HepG2 (cell line): Measurements from ENCODE around the gene GMPR. TPM values are rescaled to one million over a fixed set of nuclear protein-coding genes. Genes with fewer than 3 reads are reported as not detected.

Source experiments
- ATAC-seq: fragments of 200-7000 bp; cut with Tn5 transposase; 3 replicates; pipeline ENCODE4 v1.9.1; 2020; ENCODE audit warnings: mild to moderate bottlenecking, moderate library complexity
- BruUV-seq: library from RNA; stranded (reverse); fragments of 400-500 nt; replicated peaks from 2 replicates; lab custom pipeline; 2021; lab: Mats Ljungman, UMichigan
- CTCF ChIA-PET: fragments of 300-600 bp; formaldehyde crosslinking; extraction: SDS; loops from one replicate; lab custom pipeline; 2021; ENCODE audit warnings: low total read pairs, inconsistent platforms, low intra/inter-chr PET ratio; lab: Yijun Ruan, JAX
- POLR2A ChIA-PET: fragments of 350-600 bp; sonication (Branson Sonifier 250); formaldehyde crosslinking; loops from one replicate; lab custom pipeline; 2020; ENCODE audit warnings: antibody characterized with exemption, inconsistent platforms; lab: Yijun Ruan, JAX
- DNase-seq: peaks from one replicate; pipeline ENCODE4 v3.0.0-alpha.2; 2015; ENCODE audit warnings: low spot score
- FAIRE-seq: peaks from 3 replicates; lab custom pipeline; 2011; peaks lifted over from hg19 to GRCh38; lab: Jason Lieb, UNC
- H2AFZ ChIP-seq: one replicate; pipeline ENCODE4 v1.6.1; 2011; ENCODE audit warnings: low read length, inconsistent platforms
- H3K27ac ChIP-seq: fragments of 300-600 bp; 3 replicates; pipeline ENCODE4 v1.8.0; 2011; ENCODE audit warnings: mixed run types, mild to moderate bottlenecking, mixed read lengths, low read length, inconsistent platforms; ENCODE audit not compliant: insufficient read depth; ENCODE audit errors: extremely low read length
- H3K27me3 ChIP-seq, 2 experiments: fragments of 200-600 bp in 1 of 2; 2 replicates in 1 of 2; 3 replicates in 1 of 2; pipeline versions ENCODE4 v1.6.0 to v1.8.0; 2011; ENCODE audit warnings: low read length in 2 of 2, mild to moderate bottlenecking in 2 of 2, moderate library complexity in 2 of 2, inconsistent platforms in 1 of 2; ENCODE audit not compliant: insufficient read depth in 2 of 2, control insufficient read depth in 1 of 2
- H3K36me3 ChIP-seq, 2 experiments: fragments of 200-600 bp in 1 of 2; replicated peaks in 1 of 2; 2 replicates in 1 of 2; 3 replicates in 1 of 2; pipeline versions ENCODE4 v1.5.1 to v1.8.0; 2011; ENCODE audit warnings: low read length in 2 of 2, inconsistent platforms in 1 of 2; ENCODE audit not compliant: insufficient read depth in 2 of 2, control insufficient read depth in 1 of 2
- H3K4me1 ChIP-seq: 2 replicates; pipeline ENCODE4 v1.5.1; 2012; ENCODE audit warnings: low read length, inconsistent platforms; ENCODE audit not compliant: insufficient read depth
- H3K4me2 ChIP-seq: 2 replicates; pipeline ENCODE4 v1.6.0; 2011; ENCODE audit warnings: low read depth, low read length, inconsistent platforms
- H3K4me3 ChIP-seq, 3 experiments: fragments of 200-600 bp in 1 of 3; sonication (generic), shearing (Covaris generic) in 1 of 3; replicated peaks in 1 of 3; 2 replicates each; pipeline ENCODE4 v1.5.1; 2011 to 2016; ENCODE audit warnings: low read length in 3 of 3, inconsistent platforms in 2 of 3, low read depth in 2 of 3, mild to moderate bottlenecking in 2 of 3, control low read depth in 1 of 3, mixed read lengths in 1 of 3; ENCODE audit not compliant: insufficient read depth in 1 of 3
- H3K79me2 ChIP-seq: one replicate; pipeline ENCODE4 v1.6.1; 2011; ENCODE audit warnings: low read length, inconsistent platforms; ENCODE audit not compliant: insufficient read depth
- H3K9ac ChIP-seq: 2 replicates; pipeline ENCODE4 v1.6.0; 2011; ENCODE audit warnings: mild to moderate bottlenecking, low read depth, low read length, inconsistent platforms; ENCODE audit not compliant: insufficient read depth
- H3K9me3 ChIP-seq: 2 replicates; pipeline ENCODE4 v1.5.1; 2012; ENCODE audit warnings: mild to moderate bottlenecking, low read length
- H4K20me1 ChIP-seq: 2 replicates; pipeline ENCODE4 v1.6.0; 2011; ENCODE audit warnings: inconsistent platforms, mild to moderate bottlenecking, low read length, moderate library complexity; ENCODE audit not compliant: insufficient read depth
- CAMTA2 ChIP-seq: sonication (generic); formaldehyde crosslinking; IDR thresholded peaks from 2 replicates; pipeline ENCODE4 v1.4.0; 2020; ENCODE audit warnings: mild to moderate bottlenecking, missing genetic modification reagents, borderline replicate concordance
- CHCHD3 ChIP-seq: sonication (generic); formaldehyde crosslinking; IDR thresholded peaks from 2 replicates; pipeline ENCODE4 v1.8.0; 2022; ENCODE audit warnings: mild to moderate bottlenecking, missing genetic modification reagents, moderate library complexity
- CSRNP2 ChIP-seq: sonication (generic); formaldehyde crosslinking; conservative IDR thresholded peaks from 2 replicates; pipeline ENCODE4 v1.8.0; 2022; ENCODE audit warnings: low read depth, missing genetic modification reagents
- GTF3A ChIP-seq: sonication (generic); formaldehyde crosslinking; conservative IDR thresholded peaks from 2 replicates; pipeline ENCODE4 v1.4.0; 2020; ENCODE audit warnings: mild to moderate bottlenecking, missing genetic modification reagents
- HOMEZ ChIP-seq: IDR thresholded peaks from 2 replicates; pipeline ENCODE4 v1.6.1; 2016; ENCODE audit warnings: low read depth
- KLF6 ChIP-seq: IDR thresholded peaks from 2 replicates; pipeline ENCODE4 v1.8.0; 2016; ENCODE audit warnings: missing biosample characterization, missing genetic modification reagents
- MED1 ChIP-seq: sonication (generic); formaldehyde crosslinking; IDR thresholded peaks from 2 replicates; pipeline ENCODE4 v1.4.0; 2020; ENCODE audit warnings: missing genetic modification reagents
- MXI1 ChIP-seq: IDR thresholded peaks from 3 replicates; pipeline ENCODE4 v1.6.1; 2012; ENCODE audit warnings: low read depth, low read length, inconsistent platforms, borderline replicate concordance
- NAIF1 ChIP-seq: sonication (generic); formaldehyde crosslinking; IDR thresholded peaks from 2 replicates; pipeline ENCODE4 v1.5.0; 2020; ENCODE audit warnings: mild to moderate bottlenecking, missing genetic modification reagents, borderline replicate concordance
- POLR2A ChIP-seq, 2 experiments: IDR thresholded peaks; 2 replicates each; pipeline ENCODE4 v1.6.1; 2011; ENCODE audit warnings: low read depth in 2 of 2, low read length in 2 of 2, mild to moderate bottlenecking in 1 of 2, moderate library complexity in 1 of 2; ENCODE audit not compliant: insufficient read depth in 1 of 2
- SNAPC2 ChIP-seq: sonication (generic); formaldehyde crosslinking; IDR thresholded peaks from 2 replicates; pipeline ENCODE4 v1.8.1; 2022; ENCODE audit warnings: mild to moderate bottlenecking, missing genetic modification reagents
- SP2 ChIP-seq: sonication (generic); formaldehyde crosslinking; IDR thresholded peaks from 2 replicates; pipeline ENCODE4 v1.5.1; 2020; ENCODE audit warnings: mild to moderate bottlenecking, missing genetic modification reagents
- TSC22D2 ChIP-seq: sonication (generic); formaldehyde crosslinking; IDR thresholded peaks from 2 replicates; pipeline ENCODE4 v1.5.1; 2020; ENCODE audit warnings: missing genetic modification reagents, mild to moderate bottlenecking, borderline replicate concordance
- ZBTB21 ChIP-seq: sonication (generic); formaldehyde crosslinking; IDR thresholded peaks from 2 replicates; pipeline ENCODE4 v1.4.0; 2020; ENCODE audit warnings: missing genetic modification reagents
- ZBTB3 ChIP-seq: sonication (generic); formaldehyde crosslinking; IDR thresholded peaks from 2 replicates; pipeline ENCODE4 v1.4.0; 2020; ENCODE audit warnings: low read depth, mild to moderate bottlenecking, moderate library complexity, missing genetic modification reagents, borderline replicate concordance
- ZNF143 ChIP-seq: sonication (generic); formaldehyde crosslinking; IDR thresholded peaks from 2 replicates; pipeline ENCODE4 v1.4.0; 2020; ENCODE audit warnings: missing genetic modification reagents
- ZNF430 ChIP-seq: sonication (generic); formaldehyde crosslinking; IDR thresholded peaks from 2 replicates; pipeline ENCODE4 v1.9.0; 2021; ENCODE audit warnings: mild to moderate bottlenecking, missing genetic modification reagents
- WGBS: methylation state at CpG from one replicate; pipeline ENCODE4 v1.1.6; 2017; ENCODE audit warnings: low lambda C conversion rate; 5-methylcytosine and 5-hydroxymethylcytosine counted together
- in situ Hi-C: cut with HindIII; loops from 2 replicates; pipeline ENCODE4 v1.10.0; 2017; ENCODE audit warnings: low pct_unique_long_range_greater_than_20kb; ENCODE audit not compliant: extremely low pct_ligation_motif_present
- intact Hi-C: fragments of 100-400 bp; cut with micrococcal nuclease; formaldehyde crosslinking; loops from one replicate; pipeline ENCODE4 v1.10.0; 2022; ENCODE audit not compliant: unreplicated experiment
- polyA plus RNA-seq, 8 experiments: library from polyadenylated mRNA; depleted of rRNA in 3 of 8; stranded (reverse) in 7 of 8; unstranded in 1 of 8; fragments of >200 nt; fragmentation: Illumina TruSeq in 4 of 8; extraction: Trizol in 4 of 8; gene quantifications; 2 replicates each; pipeline versions ENCODE4 v1.2.1 to v1.2.3, GENCODE V29; 2011 to 2016; ENCODE audit warnings: low read depth in 4 of 8, missing spikeins in 1 of 8, mixed read lengths in 1 of 8; ENCODE audit not compliant: insufficient read depth in 1 of 8
- total RNA-seq, 5 experiments: library from RNA; depleted of rRNA; stranded (reverse); fragments of >200 nt; fragmentation: Illumina TruSeq; extraction: Trizol; gene quantifications; 2 replicates each; pipeline ENCODE4 v1.2.3, GENCODE V29; 2016; ENCODE audit warnings: low read depth in 1 of 5

The GMPR gene
- total and polyA plus RNA-seq, 2 of the 13 experiments (the other 11 are each of a cell fraction or from before 2014, with no cell fraction given) = not detected

- ChIA-PET POLR2A (no interaction called here), CTCF (no interaction called here)
Observed at GRCh38 chr6:16270178-16270794, 31.9 kb downstream of the GMPR start.

GRCh38 chr6:16271428-16271827, 33.0 kb downstream of the GMPR start:
- no TSS peak for BruUV-seq
- Histone ChIP-seq H3K9me3 (no peaks in the 10 kb centered on the region), H3K27ac (no peak overlapping the region), H3K4me2 (no peak overlapping the region), H3K27me3 (peaks cover 0 to 9% of the 10 kb centered on the region in 2 experiments; a peak in 2 of 5 replicates), H3K79me2 (no peaks in the 10 kb centered on the region), H3K36me3 (no peaks in the 10 kb centered on the region), H4K20me1 (no peaks in the 10 kb centered on the region), H3K4me1 (no peaks in the 10 kb centered on the region), H2AFZ (no peak overlapping the region), H3K9ac (no peak overlapping the region), H3K4me3 (no peak overlapping the region)
- no peak for FAIRE-seq
- ATAC-seq = no peak
- CTCF ChIA-PET = no interaction called here
- POLR2A ChIA-PET = no interaction called here
- in situ Hi-C loops = no loop called here
- intact Hi-C loops = no loop called here
- DNase-seq = no peak
- 71% methylated on average over 5 of the region's 5 CpGs for WGBS
- no peak for TF ChIP-seq POLR2A (IDR thresholded peaks at IDR 0.05; ENCODE audit: insufficient read depth in 1 of 2, low read depth in 2 of 2, low read length in 2 of 2)
- TF ChIP-seq CAMTA2 = no peak
- TF ChIP-seq TSC22D2 = no peak
- no peak for TF ChIP-seq ZBTB21 (CRISPR knock-in tag)
- TF ChIP-seq NAIF1 = no peak
- no peak for TF ChIP-seq HOMEZ (CRISPR knock-in tag)
- no peak for TF ChIP-seq MED1 (CRISPR knock-in tag)
- TF ChIP-seq CHCHD3 (CRISPR knock-in tag) = no peak
- TF ChIP-seq MXI1 = no peak
- TF ChIP-seq SP2 (CRISPR knock-in tag) = no peak

More at GRCh38 chr6:16270178-16270794, 31.9 kb downstream of the GMPR start:
- Histone ChIP-seq H3K27me3 (peaks cover 2 to 14% of the 10 kb centered on the region in 2 experiments; a peak in 3 of 5 replicates), H4K20me1 (no peaks in the 10 kb centered on the region), H3K4me2 (no peak overlapping the region), H3K9me3 (no peaks in the 10 kb centered on the region), H3K4me1 (no peaks in the 10 kb centered on the region), H2AFZ (no peak overlapping the region), H3K79me2 (no peaks in the 10 kb centered on the region), H3K27ac (no peak overlapping the region), H3K9ac (no peak overlapping the region), H3K36me3 (no peaks in the 10 kb centered on the region), H3K4me3 (no peak overlapping the region)
- intact Hi-C loops (no loop called here), in situ Hi-C loops (no loop called here)
- TF ChIP-seq ZNF143 (CRISPR knock-in tag) = no peak
- no peak for TF ChIP-seq KLF6
- TF ChIP-seq CSRNP2 (CRISPR knock-in tag) = no peak
- TF ChIP-seq ZBTB3 = no peak
- TF ChIP-seq ZNF430 (CRISPR knock-in tag) = no peak
- no peak for TF ChIP-seq SNAPC2 (CRISPR knock-in tag)
- TF ChIP-seq GTF3A (CRISPR knock-in tag) = no peak
- DNase-seq = no peak
- ATAC-seq = no peak
- WGBS = 53% methylated on average over 5 of the region's 5 CpGs
- no TSS peak for BruUV-seq
- no peak for FAIRE-seq
